T-helper 22 cell (primary cell): Measurements from ENCODE around the gene KIRREL3.
"Not testable (repeated sequence)": the region's sequence is repeated elsewhere in the genome, so short reads cannot be mapped to it uniquely, and the experiment has no call there.

ENCODE experiments used
- DNase-seq: peaks from one replicate; pipeline ENCODE4 v3.0.0-alpha.2; 2020; ENCODE audit warnings: low read depth

The KIRREL3 gene

DNA sequence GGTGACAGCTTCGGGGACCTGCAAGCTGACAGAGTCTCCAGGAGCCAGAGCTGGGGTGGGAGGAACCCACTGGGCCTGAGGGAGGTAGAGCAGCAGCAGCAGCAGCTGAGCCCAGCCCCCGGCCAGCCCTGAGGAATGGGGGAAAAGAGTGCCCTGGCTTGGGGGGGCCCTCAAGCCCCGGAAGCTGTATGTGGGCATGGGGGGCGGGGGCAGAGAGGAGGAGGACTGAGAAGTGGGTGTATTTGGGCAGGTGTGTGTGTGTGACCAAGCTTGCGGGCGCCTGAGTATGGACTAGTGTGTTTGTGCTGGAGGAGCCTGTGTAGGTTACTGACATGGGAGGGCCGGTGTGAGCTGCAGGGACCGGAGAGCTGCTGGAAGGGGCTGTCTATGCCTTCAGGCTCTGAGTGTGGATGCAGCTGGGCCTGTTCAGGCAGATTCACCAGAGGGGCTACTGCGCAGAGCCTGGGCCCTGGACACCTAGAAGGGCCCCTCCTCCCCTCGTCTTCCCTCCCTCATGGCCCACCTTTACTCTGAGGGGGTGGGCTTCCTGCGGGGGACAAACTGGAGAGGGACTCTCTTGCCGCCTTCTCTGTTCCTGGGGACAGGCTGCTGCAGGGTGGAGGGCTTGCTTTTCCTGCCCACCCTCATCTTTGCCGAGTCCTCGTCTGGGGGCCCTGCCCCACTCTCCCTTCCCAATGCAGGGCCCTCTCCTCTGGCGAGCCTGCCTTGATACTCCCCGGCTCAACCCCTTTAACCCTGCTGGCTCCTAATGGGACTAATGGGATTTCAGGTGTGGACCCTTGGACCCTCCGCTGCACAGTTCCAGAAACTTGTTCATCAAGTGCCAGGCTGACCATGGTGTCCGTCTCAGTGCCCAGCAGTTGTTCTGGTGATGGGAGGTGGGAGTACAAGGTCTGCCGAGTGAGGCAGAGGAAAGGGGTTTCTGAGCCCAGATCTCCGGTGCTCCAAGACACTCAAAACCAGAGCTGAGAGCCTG is 616.9 kb downstream of the KIRREL3 start:
- no peak for DNase-seq

GRCh38 chr11:126382641-126383040 is 617.9 kb downstream of the KIRREL3 start:
- not testable (repeated sequence) for DNase-seq

GRCh38 chr11:126381960-126382359 is 618.6 kb downstream of the KIRREL3 start:
- not testable (repeated sequence) for DNase-seq

GRCh38 chr11:126380909-126381308 is 619.7 kb downstream of the KIRREL3 start:
- no peak for DNase-seq

GRCh38 chr11:126378763-126379162 is 621.8 kb downstream of the KIRREL3 start:
- DNase-seq = no peak

DNA sequence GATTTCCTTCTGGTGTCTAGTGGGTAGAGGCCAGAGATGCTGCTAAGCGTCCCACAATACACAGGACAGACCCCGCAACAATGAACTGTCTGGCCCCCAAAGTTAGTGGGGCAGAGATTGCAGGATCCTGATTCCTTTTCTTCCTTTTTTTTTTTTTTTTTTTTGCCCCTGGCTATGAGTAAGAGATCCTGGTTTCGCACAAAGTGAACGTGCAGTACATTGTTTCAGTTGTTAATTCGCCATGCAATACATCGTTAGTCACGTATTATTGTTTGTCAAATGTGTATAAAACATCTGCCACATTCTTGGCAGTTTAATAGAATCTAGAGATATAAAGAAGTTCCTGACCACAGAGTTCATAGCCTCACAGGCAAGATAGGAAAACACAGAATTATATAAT is 624.8 kb downstream of the KIRREL3 start:
- no peak for DNase-seq

GRCh38 chr11:126374562-126375300 is 625.8 kb downstream of the KIRREL3 start:
- not testable (repeated sequence) for DNase-seq

DNA sequence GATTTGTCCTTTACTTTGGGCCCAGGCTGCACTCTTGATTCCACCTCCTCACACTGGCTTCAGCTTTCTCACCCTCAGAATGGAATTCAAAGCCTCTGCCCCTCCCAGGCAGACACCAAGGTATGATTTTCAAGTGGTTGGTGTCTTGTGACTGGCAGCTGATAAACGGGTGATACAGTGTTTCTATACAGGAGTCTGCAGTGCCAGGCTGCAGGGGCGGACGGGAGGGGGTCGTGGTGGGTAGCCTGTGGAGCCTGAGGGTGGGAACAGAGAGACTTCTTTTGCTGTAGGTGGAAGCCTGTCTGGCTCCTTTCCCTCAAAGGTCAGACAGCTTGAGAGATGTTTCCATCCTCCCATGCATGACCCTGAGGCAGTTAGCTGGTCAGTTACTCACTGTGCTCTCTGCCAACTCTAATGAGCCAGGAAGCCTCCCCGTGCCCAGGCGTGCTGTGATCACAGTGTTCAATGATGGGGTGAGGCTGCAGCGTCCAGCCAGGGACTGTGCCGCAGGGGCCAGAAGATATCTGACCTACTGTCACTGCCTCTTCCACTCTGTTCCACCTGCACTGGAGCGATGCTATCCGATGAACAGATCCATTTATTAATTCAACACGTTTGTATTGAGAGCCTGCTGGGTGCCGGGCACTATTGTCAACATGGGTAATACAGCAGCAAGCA is 627.0 kb downstream of the KIRREL3 start:
- DNase-seq = not testable (repeated sequence)
